Activated CD4-positive, CD25-positive, alpha-beta regulatory T cell treated with anti-CD3 and anti-CD28 coated beads, Interleukin-2, amount 50 U/mL, for 72 hours (primary cell): ENCODE measurements around the gene FAM180A.

Experiments
- DNase-seq: peaks from one replicate; pipeline ENCODE4 v3.0.0; 2021

Gene FAM180A

DNA sequence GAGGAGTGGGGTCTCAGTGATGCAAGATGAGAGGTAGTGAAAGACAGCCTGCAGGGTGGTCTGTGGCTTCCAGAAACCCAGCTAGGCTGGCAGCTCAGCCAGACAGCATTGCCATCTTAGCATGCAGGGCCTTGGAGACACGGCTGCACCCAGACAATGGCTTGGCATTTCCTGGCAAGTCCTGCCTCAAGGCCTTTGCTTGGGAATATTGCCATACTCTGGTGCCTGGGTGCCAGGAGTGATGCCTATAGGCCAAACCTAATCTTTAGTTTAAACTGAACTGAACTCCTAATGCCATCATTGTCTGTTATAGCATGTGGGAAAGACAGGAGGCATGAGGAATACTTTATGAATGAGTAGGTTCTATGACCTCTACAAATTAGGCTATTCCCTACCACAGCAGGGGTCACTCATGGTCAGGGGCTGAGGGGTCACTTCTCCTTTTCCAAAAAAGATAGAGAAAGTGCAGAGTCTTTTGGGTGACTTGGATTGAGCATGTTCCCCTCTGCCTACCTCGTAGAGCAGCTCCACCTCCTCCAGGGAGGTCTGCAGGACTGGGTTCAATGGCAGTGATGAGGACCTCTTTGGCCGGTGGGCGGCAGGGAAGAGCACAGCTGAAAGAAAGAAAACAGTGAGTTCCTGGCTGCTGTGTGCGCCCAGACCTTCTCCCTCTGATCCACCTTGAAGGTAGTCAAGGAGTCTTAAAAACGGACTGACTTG is 11.9 kb downstream of the FAM180A start:
- DNase-seq: no peak

DNA sequence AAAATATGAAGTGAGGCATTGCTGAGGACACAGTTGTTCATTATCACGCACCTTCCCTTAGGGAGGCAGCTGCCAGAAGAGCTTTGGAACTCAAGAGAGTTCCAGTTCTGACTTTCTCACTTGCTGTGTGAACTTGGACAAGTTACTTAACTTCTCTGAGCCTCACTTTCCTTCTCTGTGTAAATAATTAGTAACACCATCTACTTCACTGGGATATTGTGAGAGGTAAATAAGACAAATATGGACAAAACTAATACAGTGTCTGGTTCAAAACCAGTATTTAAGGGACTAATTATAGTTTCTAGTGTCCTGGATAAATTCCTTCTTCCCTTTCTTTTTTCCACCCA is 14.3 kb downstream of the FAM180A start:
- no peak for DNase-seq

DNA sequence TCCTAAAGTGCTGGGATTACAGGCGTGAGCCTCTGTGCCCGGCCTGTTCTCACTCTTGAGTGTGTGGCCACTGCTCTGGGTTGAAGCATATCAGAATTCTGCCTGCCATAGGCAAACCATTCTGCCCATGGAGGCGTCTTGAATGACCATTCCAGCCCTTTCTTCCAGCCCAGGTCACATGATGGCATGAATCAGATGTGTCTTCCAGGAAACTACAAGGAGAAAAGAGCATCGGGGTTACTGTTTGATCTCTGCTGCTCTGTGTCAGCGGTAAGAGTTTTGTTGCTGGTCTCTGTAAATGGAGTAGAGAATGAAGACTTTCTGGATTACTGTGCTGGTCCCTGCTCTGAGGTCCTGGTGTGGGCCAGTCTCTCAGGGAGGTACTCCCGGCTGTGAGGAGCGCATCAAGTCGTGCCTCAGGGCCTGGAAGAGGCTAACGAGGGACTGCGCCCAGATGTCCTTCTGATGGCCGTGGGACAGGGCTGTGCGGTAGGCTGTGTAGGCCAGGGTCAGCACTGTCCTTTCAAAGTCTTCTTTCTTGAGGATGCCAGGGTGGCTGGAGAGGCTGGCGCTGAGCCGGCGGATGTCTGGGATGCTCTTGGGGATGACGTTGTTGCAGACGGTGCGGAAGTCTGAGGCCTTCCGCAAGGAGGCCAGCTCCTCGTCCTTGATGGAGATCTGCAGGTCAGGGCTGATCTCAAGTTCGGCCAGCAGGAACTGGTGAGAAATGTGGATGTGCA is 14.8 kb downstream of the FAM180A start:
- DNase-seq: no peak

DNA sequence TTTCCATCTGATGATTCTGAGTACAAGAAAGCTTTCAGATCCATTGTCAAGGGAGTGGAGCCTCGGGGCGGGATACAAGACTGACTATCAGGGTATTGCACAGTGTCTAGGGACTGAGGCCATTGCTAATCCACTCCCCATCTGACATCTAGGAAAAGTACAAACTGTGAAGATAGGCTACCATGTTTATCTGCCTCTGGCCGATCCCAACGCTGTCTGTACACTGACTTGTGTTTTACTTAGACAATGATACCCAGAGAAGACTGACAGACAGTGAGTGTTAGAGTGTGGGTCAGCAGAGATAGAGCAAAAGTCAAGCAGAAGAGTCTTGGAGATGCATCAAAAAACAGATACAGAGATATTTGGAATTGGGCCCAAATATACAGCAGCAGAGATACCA is 17.5 kb downstream of the FAM180A start:
- DNase-seq: no peak

DNA sequence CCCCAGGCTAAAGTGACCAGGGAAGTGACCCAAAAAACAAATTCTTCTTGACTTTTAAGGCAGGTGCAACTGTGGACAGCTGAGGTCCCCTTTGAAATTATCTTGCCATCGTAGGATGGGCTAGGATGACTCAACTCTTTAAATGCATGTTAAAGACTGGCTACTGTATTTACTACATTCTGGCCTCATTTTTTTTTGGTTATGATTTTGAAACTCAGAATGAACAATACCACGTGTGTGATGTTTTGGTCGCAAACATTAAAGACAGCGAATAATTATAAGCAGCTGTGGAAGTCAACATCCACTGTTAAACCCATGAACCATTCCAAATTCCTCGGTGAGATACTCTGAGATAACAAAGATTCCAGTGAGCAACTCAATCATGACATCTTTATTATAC is 19.4 kb downstream of the FAM180A start:
- DNase-seq: no peak

DNA sequence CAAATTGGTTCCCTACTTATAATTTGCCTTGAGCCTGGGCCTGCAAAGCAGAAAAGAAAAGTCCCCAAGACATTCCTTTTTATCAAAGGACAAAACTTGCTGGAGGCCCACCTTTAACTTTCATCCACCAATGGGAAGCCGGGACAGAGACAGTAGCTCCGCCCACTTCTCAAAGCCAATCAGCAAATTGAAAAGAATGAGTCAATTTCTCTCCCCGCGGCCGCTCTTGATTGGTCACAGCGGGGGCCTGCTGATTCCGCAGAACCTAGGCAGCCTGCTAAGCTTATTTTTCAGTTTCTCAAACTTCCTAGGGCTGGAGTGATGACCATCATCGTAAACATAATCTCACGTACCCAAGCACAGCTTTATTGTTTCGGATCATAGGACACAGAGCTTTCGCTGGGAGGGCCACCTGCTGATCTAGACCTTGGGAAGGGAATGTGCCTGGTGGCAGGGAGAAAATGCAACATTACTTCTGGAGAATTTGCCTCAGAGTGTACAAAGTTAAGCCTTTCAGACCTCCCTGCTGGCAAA is 20.4 kb downstream of the FAM180A start, which contains the start of gene SLC13A4:
Gene SLC13A4 (minus strand): TSS at position 51 of the 534 bp plus-strand sequence. CDS start 690 bp downstream, outside the sequence.
- DNase-seq: no peak

DNA sequence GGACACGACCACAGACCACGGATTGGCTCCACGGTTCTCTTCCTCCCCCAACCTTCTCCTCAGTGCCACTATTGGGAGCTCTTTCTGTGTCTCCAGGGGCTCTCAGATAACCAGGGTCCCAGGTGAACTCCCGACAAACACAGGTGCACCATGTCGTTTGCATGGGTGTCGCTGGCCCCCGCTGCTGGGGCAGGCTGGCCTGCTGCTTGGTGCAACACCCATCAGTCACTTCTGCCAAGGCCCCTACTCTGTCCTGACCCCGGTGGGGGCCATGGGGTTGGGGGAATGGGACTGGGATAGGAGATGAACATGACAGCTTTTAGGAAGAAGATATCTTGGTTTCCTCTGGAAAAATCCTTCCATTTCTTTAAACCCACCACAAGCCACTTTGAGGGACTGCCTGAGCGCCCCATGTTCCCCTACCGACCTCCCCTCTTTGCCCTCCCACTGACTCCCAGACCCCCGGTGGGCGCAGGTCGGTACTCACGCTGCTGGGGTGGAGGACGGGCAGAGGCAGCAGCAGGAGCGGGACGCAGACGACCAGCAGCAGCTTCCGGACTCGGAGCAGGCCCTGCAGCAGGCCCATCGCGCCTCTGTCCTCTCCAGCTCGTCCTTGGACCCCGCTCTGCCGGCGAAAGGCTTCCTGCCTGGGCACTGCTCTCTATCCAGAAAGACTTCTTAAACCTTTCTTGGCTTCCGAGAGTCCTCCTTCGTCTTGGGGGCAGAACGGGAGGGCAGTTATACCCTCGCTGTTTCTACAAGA is 21.5 kb downstream of the FAM180A start:
- no peak for DNase-seq

DNA sequence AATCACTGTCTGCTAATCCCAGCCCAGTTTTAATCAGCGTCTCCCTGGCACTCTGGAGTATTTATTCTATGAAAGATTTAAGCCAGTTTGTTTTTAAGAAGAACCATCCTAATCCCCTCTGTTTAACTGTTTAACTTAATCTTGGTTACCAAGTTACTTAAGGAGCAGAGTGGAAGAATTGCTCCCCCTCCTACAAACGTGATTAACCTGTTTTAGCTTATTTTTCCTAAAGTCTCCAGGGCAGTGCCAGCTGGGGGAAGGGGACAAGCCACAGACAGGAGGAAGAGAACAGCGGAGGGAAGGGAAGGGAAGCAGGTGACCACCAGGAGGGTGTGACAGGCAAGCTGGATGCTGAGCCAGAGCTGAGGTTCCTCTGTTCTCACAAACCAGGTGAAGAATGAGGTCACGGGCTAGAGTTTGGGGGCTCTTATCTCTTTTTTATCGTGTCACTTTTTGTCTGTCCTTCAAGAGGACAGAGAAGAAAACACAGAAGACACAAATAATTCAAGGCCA is 22.3 kb downstream of the FAM180A start:
- no peak for DNase-seq

DNA sequence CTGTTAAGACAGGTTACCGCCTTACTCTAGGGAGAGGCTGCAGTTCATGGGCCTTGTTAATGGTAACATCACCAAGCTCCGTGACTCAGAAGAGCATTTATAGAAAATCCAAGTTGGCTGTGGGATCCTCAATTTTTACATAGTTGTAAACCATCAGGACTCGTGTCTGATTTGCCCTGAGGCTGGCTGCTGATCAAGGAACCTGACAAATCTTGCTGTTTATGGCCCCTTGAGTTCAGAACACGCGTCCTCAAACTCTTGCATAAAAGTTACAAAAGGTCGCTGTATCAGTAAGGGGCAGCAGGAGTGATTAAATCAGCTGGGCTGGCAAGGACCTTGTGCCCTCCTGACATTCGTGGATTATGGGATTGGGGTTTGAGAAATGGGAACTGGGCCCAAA is 25.2 kb downstream of the FAM180A start:
- no peak for DNase-seq

DNA sequence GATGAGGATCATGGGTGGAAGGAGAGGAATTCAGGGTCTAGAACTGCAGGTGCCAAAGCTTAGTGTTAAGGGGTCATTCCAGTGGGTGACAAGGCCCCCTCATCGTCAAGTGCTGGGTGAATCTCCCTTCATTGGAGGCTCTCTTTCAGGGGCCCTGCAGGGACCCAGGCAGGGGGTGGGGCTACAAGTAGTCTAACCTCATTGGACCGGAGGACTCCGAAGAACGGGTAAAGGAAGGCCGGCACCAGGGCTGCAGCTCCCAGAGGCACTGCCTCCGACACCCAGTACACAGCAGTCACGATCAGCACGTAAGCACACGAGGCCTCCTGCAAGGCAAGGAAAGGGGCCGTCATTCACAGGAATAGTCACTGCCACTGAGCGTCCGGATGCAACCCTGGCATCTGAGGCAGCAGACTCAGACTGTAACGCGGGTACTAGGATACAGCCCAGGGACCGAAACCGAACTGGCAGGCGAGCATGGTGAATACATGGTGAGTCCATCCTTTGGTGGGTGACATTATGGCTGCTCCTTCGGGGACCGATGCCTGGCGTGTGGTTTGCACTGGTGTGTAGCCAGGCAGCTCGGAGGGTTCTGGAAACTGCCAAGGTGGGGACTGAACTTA is 27.3 kb downstream of the FAM180A start:
- DNase-seq: no peak

DNA sequence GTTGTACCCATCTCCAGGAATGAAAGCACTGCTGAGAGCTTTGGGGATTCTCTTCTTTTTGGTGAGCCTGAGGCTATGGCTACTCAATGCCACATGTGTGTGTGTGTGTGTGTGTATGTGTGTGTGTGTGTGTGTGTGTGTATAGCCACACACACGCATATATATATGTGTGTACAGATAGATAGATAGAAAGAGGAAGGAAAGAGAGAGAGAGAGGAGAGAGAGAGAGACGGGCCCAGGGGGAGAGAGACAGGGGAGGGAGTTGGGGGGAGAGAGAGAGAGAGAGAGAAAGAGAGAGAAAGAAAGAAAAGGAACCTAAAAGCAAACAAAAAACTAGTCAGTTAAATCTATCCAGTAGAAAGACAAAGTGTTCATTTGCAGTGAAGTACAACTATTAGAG is 28.9 kb downstream of the FAM180A start:
- DNase-seq: no peak

DNA sequence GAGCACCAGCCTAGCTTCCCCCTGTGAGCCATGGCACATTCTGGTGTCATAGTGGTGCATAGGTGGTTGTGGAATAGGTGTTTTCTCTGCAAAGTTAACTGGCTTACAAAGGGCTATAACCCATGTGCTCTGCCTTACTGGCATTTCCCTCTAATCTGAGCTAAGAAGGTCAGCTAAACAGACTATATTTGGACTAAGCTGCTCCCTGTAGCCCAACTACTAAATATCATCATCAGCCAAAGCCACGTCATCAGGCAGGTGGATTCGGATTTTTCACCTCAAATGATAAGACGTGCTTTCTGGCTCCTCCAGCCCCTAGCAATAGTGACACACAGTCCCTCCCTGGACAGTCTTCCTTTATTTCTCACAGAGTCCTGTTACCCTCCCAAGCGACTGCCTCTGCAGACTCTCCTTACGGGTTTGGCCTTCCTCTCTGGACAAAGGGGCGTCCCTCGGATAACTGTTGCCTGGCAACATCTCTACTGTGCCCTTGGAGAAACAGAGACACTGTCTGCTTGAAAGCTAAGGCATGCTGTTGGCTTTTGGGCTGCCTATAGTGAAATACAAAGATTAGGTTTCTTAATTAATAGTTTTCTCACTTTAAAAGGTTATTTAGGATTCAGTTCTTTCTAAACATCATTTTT is 29.7 kb downstream of the FAM180A start:
- no peak for DNase-seq

DNA sequence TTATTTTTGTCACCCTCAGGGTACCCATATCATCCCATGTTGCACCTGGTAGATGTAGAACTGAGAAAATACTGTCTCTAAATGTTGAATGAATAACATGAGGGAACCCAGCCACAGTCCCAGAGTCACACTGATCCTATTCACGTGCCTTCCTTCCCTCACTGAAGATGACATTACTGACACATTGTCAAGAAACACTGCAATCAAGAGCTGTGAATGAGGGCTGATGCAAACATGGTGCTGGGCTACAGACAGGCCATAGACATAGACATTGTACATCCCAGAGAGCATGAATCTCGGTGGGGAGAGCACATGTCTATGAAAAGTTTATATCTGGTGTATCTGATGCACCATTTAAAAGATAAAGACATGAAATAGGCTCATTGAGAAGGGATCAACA is 30.4 kb downstream of the FAM180A start:
- DNase-seq: no peak

DNA sequence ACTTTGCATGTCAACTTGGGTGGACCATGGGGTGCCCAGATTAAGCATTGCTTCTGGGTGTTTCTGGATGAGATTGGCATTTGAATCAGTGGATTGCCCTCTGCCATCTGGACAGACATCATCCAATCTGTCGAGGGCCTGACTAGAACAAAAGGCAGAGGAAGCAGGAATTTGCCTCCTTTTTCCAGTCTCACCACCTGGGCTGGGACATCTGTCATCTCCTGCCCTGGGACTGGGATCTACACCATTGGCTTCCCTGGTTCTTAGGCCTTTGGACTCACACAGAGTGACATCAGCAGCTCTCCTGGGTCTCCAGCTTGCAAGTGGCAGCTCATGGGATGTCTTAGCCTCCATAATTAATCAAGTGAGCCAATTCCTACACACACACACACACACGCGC is 30.9 kb downstream of the FAM180A start:
- DNase-seq: no peak

DNA sequence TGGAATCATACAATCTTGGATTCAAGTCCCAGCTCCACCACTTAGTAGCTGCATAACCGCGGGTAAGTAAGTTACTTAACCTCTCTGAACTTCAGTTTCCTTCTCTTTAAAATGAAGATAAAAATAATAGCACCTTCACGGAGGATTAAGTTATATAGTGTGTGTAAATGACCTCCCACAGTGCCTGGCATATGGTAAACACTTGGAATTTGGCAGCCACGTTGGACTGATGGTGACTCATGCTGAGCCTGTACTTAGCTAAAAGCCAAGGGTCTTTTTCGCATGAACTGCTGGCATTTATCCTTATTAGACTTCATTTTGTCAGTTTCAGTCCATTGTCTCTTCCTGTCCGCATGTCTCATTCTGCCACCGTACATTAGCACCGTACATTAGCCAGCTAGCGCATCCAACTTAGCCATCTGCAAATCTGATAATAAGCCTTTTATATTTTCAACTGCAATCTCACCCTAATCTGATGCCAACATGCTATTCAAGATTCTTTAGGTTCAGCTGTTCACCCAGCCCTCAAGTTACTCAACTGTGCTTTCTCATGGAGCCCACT is 31.9 kb downstream of the FAM180A start:
- DNase-seq: no peak

DNA sequence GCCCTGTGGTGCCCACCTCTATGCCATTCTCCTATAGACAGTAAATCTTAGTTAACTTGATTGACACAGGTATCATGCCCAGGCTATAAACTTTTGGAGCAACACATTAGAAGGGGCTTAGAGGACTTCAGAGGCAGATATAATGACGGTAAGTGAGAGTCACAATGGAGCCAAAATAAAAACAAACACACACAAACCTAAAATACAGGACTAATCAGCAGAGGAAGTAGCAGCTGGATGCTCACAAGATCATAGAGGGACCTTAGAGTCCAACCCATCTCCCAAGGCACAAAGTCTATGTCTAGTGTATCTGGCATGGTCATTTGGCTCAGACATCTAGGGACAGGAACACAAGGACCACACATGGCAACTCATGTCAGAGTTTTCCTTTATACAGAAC is 32.9 kb downstream of the FAM180A start:
- no peak for DNase-seq

DNA sequence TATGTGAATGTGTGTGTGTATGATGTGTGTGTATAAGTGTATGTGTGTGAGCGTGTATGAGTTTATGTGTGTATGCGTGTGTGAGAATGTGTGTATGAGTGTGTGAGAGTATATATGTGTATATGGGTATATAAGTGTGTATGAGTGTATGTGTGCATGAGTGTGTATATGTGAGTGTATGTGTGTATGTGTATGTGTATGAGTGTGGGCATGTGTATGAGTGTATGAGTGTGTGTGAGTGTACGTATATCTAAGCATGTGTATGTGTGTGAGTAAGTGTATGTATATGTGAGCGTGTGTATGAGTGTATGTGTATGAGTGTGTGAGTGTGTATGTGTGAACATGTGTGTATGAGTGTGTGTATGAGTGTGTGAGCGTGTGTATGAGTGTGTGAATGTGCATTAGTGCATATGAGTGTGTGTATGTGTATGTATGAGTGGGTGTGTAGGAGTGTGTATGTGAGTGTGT is 33.5 kb downstream of the FAM180A start:
- no peak for DNase-seq

DNA sequence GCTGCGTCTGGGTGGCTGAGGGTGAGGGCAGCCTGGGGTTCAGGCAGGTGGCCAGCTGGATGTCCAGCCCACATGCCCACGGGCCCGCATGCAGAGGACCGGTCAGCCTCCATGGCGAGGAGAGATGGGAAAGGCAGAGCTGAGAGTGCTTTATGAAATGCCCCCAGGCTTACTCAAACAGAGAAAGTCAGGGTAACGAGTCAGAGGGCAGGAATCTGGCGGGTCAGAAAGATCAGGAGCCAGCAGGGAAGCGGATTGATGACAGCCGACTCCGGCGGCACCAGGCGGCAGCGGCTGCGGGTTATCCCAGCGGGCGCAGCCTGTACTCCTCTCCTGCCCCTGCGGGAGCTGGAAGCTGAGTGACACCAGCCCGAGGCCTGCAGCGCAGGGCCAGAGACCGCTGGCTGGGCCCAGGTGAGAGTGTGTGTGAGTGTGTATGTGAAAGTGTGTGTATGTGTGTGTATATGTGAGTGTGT is 34.0 kb downstream of the FAM180A start:
- no peak for DNase-seq

DNA sequence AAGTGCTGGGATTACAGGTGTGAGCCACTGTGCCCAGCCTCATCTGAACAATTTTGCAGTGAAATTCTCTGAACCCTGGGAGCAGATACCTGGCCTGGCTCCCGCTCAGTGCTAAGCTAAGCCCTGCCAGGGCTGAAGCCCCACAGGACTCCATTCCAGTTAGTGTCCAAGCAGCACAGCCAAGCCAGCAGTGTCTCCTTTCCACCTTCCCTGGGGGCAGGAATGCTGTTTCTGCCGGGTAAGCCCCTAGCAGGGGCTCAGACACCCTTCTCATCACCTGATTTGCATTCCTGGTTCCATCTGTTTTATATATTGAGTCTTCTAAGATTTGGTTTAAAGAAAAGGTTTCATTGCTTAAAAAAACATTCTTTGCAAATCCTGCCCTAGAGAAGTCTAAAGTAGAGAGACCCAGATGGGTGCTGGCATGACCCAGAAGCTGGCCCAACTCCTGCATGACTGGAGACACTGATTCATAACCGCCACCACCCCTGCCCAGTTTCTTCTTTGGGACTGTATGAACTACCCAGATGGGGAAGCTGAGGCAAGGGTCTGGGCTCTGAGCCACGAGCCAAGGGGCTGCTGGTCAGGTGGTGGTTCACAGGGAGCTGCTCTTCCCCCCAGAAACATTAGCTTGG is 34.7 kb downstream of the FAM180A start:
- no peak for DNase-seq

DNA sequence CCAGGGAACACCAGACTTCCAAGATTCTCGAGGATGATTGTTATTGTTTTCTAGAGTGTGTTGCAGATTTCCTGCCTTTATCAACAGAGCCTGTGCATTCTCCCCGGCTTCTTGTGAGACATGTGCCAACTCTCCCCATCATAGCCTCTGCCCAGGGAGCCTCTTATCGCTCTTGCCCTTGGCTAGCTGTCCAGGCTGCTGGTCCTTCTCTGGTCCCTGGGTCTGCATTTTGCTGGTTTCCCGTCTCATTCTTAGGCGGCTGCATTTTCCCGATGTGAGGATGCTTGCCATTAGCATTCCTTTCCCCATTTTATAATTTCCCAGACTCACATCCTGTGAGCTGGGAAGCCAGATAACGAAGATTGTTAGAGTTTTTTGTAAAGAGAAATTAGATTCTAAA is 35.8 kb downstream of the FAM180A start:
- no peak for DNase-seq

DNA sequence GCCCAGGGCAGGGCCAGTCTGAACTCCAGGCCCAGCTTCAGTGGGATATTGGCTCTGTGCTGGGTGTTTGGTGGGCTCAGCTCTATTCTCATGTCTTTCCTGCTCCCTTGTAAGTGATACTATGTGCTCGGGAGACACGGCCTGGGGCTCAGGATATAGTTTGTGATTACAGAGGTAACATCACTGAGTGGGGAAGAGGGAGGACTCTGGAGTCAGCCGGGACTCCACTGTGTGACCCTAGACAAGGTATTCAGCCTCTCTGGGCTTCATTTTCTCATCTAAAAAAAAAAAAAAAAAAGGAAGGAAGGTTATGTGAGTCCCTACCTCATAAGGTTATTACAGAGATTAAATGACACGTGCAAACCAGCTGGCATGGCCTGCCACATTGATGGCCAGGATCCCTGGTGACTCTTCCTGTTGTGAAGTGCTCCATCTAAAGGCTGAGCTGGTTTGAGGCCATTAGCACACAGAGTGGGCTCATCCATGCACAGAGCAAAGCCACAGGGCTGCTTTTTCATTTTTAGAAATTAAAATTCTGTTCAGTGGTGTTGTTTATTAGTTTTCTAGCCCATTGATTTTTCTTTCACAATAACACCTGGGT is 36.3 kb downstream of the FAM180A start:
- no peak for DNase-seq
